Panc1 (cell line): Measurements from ENCODE around the gene TFCP2L1. TPM values are rescaled to one million over a fixed set of nuclear protein-coding genes. Genes with fewer than 3 reads are reported as not detected.

Experiments used
- ATAC-seq: fragments of 200-7000 bp; cut with Tn5 transposase; 2 replicates; pipeline ENCODE4 v1.9.1; 2020; ENCODE audit warnings: mild to moderate bottlenecking, moderate library complexity
- BruUV-seq: library from RNA; stranded (reverse); fragments of 400-500 nt; replicated peaks from 2 replicates; lab custom pipeline; 2021; lab: Mats Ljungman, UMichigan
- CTCF ChIA-PET: fragments of 300-600 bp; sonication (Branson Sonifier 250); formaldehyde crosslinking; loops from one replicate; lab custom pipeline; 2022; ENCODE audit warnings: antibody characterized with exemption; lab: Charles Lee
- POLR2A ChIA-PET: fragments of 300-600 bp; sonication (Branson Sonifier 250); formaldehyde crosslinking; loops from one replicate; lab custom pipeline; 2022; ENCODE audit warnings: antibody characterized with exemption; lab: Charles Lee
- DNase-seq: peaks from one replicate; pipeline ENCODE4 v3.0.0-alpha.2; 2010; ENCODE audit warnings: low read depth, low spot score
- H3K27ac ChIP-seq: 2 replicates; pipeline ENCODE4 v1.5.1; 2011; ENCODE audit warnings: mild to moderate bottlenecking, low read length, inconsistent platforms
- H3K27me3 ChIP-seq: fragments of 200-500 bp; sonication (Bioruptor generic); 2 replicates; pipeline ENCODE4 v1.6.0; 2014; ENCODE audit warnings: low read length, inconsistent platforms; ENCODE audit not compliant: control insufficient read depth, insufficient read depth
- H3K36me3 ChIP-seq: fragments of 200-500 bp; sonication (Bioruptor generic); 2 replicates; pipeline ENCODE4 v1.5.1; 2014; ENCODE audit warnings: inconsistent platforms, mild to moderate bottlenecking, low read length, moderate library complexity; ENCODE audit not compliant: control insufficient read depth, insufficient read depth
- H3K4me1 ChIP-seq: 2 replicates; pipeline ENCODE4 v1.5.1; 2011; ENCODE audit warnings: inconsistent platforms, mild to moderate bottlenecking, low read length, moderate library complexity; ENCODE audit not compliant: control insufficient read depth, insufficient read depth
- H3K4me3 ChIP-seq, 2 experiments: 2 replicates each; pipeline ENCODE4 v1.5.1; 2011 to 2012; ENCODE audit warnings: low read depth in 2 of 2, low read length in 2 of 2, mild to moderate bottlenecking in 2 of 2, inconsistent platforms in 1 of 2, moderate library complexity in 1 of 2
- H3K9me3 ChIP-seq: fragments of 200-500 bp; sonication (Bioruptor generic); 2 replicates; pipeline ENCODE4 v1.5.1; 2014; ENCODE audit warnings: low read depth, mild to moderate bottlenecking, inconsistent platforms, low read length, moderate library complexity; ENCODE audit not compliant: control insufficient read depth, insufficient read depth
- CTCF ChIP-seq: fragments of 450-650 bp; IDR thresholded peaks from 2 replicates; pipeline ENCODE4 v1.5.1; 2017; ENCODE audit warnings: mild to moderate bottlenecking
- POLR2AphosphoS5 ChIP-seq: IDR thresholded peaks from 2 replicates; pipeline ENCODE4 v1.6.1; 2012; ENCODE audit warnings: mild to moderate bottlenecking, low read depth, low read length, moderate library complexity
- SIN3A ChIP-seq: IDR thresholded peaks from 2 replicates; pipeline ENCODE4 v1.6.1; 2012; ENCODE audit warnings: low read depth, mild to moderate bottlenecking, low read length, moderate library complexity, borderline replicate concordance; ENCODE audit not compliant: insufficient read depth
- TCF7L2 ChIP-seq: IDR thresholded peaks from 2 replicates; pipeline ENCODE4 v1.6.1; 2011; ENCODE audit warnings: mild to moderate bottlenecking, low read depth, low read length, inconsistent platforms
- in situ Hi-C: cut with HindIII; loops from 2 replicates; pipeline ENCODE4 v1.10.0; 2016; ENCODE audit warnings: low sequenced_read_pairs, low pct_unique_long_range_greater_than_20kb
- intact Hi-C: fragments of 100-400 bp; cut with micrococcal nuclease; formaldehyde crosslinking; loops from one replicate; pipeline ENCODE4 v1.10.0; 2022; ENCODE audit not compliant: unreplicated experiment
- total RNA-seq: library from RNA; stranded (reverse); gene quantifications from one replicate; pipeline ENCODE4 v1.2.1, GENCODE V29; 2021; ENCODE audit not compliant: unreplicated experiment
- TF ChIP-seq, protein P1 (sequence below), 2 experiments: IDR thresholded peaks; 2 replicates each; pipeline ENCODE4 v1.6.1; 2011 to 2012; ENCODE audit warnings: low read depth in 2 of 2, control low read depth in 1 of 2, low read length in 1 of 2, mild to moderate bottlenecking in 1 of 2, moderate library complexity in 1 of 2; ENCODE audit not compliant: insufficient read depth in 1 of 2

The TFCP2L1 gene
- total RNA-seq, 1 experiment from 2014 or later, result 4.9 TPM

DNA sequence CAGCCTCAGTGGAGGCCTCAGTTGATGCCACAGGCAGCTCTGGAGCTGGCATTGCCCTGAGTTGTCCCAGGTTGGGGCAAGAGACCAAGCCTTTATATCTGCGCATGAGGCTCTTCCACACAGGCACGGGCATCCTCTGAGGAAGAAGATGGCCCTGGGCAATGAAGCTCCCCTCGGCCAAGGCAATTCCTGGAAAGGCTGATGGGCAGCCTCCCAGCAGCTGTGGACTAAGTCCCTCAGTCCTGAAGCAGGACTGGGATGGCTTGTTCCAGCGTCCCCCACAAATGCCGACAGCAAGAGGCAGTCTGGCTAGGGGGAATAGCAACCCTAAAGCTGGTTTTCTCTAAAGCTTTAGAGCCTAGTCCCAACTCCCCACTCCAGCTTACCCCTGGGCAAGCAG, 90.0 kb downstream of the TFCP2L1 start:
- DNase-seq (no peak), ATAC-seq (no peak)
- no peaks in the 10 kb centered on the region for H3K27me3 ChIP-seq
- BruUV-seq, result no TSS peak
- TF ChIP-seq TCF7L2 (no peak), CTCF (no peak), SIN3A (no peak), POLR2AphosphoS5 (no peak)
- TF ChIP-seq, protein P1, sequence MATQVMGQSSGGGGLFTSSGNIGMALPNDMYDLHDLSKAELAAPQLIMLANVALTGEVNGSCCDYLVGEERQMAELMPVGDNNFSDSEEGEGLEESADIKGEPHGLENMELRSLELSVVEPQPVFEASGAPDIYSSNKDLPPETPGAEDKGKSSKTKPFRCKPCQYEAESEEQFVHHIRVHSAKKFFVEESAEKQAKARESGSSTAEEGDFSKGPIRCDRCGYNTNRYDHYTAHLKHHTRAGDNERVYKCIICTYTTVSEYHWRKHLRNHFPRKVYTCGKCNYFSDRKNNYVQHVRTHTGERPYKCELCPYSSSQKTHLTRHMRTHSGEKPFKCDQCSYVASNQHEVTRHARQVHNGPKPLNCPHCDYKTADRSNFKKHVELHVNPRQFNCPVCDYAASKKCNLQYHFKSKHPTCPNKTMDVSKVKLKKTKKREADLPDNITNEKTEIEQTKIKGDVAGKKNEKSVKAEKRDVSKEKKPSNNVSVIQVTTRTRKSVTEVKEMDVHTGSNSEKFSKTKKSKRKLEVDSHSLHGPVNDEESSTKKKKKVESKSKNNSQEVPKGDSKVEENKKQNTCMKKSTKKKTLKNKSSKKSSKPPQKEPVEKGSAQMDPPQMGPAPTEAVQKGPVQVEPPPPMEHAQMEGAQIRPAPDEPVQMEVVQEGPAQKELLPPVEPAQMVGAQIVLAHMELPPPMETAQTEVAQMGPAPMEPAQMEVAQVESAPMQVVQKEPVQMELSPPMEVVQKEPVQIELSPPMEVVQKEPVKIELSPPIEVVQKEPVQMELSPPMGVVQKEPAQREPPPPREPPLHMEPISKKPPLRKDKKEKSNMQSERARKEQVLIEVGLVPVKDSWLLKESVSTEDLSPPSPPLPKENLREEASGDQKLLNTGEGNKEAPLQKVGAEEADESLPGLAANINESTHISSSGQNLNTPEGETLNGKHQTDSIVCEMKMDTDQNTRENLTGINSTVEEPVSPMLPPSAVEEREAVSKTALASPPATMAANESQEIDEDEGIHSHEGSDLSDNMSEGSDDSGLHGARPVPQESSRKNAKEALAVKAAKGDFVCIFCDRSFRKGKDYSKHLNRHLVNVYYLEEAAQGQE (IDR thresholded peaks at IDR 0.05; ENCODE audit: insufficient read depth in 1 of 2, low read depth in 2 of 2, low read length in 1 of 2), result no peak
- no peak overlapping the region for H3K27ac ChIP-seq
- in situ Hi-C loops (no loop called here), intact Hi-C loops (no loop called here)
- no peaks in the 10 kb centered on the region for H3K36me3 ChIP-seq
- H3K9me3 ChIP-seq, result no peaks in the 10 kb centered on the region
- CTCF ChIA-PET, result no interaction called here
- POLR2A ChIA-PET, result no interaction called here
- H3K4me3 ChIP-seq, result no peak overlapping the region
- no peaks in the 10 kb centered on the region; the same call in 1 of the 2 replicates for H3K4me1 ChIP-seq

DNA sequence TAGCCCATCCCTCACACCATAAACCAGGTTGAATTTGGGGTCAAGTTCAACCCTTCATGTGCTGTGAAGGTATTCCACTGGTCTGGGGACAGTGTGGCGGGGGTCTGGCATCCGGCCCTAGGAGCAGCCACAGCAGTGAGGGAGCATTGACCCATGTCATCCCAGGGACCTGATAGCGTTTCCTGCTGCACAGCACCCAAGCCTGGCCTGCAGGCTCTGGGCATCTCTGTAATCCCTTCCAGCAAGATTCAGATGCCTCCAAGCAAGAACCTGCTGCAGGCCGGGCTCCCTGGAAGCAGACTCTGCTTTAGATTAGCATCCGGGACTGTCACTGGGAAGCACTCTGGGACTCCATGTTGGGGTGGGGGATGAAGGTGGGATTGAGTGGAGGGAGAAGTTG, 90.4 kb downstream of the TFCP2L1 start:
- Histone ChIP-seq H3K4me3 (no peak overlapping the region), H3K4me1 (no peaks in the 10 kb centered on the region; the same call in 1 of the 2 replicates), H3K36me3 (no peaks in the 10 kb centered on the region), H3K27ac (no peak overlapping the region), H3K27me3 (no peaks in the 10 kb centered on the region), H3K9me3 (no peaks in the 10 kb centered on the region)
- DNase-seq (no peak), ATAC-seq (no peak)
- TF ChIP-seq SIN3A, result no peak
- BruUV-seq, result no TSS peak
- intact Hi-C loops, result no loop called here
- POLR2A ChIA-PET, result no interaction called here
- CTCF ChIA-PET, result no interaction called here
- in situ Hi-C loops, result no loop called here

- no TSS peak for BruUV-seq
- TF ChIP-seq POLR2AphosphoS5 (no peak), SIN3A (no peak), TCF7L2 (no peak), CTCF (no peak)
- TF ChIP-seq, protein P1 (IDR thresholded peaks at IDR 0.05; ENCODE audit: insufficient read depth in 1 of 2, low read depth in 2 of 2, low read length in 1 of 2), result no peak
- ChIA-PET CTCF (no interaction called here), POLR2A (interaction anchor here (0.6 kb wide), 1 partner anchor 235 kb away, joined by 6 read pairs; no protein-coding TSS in a partner anchor)
- in situ Hi-C loops (no loop called here), intact Hi-C loops (no loop called here)
- Histone ChIP-seq H3K9me3 (no peaks in the 10 kb centered on the region), H3K27me3 (no peaks in the 10 kb centered on the region), H3K4me1 (no peaks in the 10 kb centered on the region; the same call in 1 of the 2 replicates), H3K4me3 (no peak overlapping the region), H3K36me3 (no peaks in the 10 kb centered on the region), H3K27ac (no peak overlapping the region)
- DNase-seq, result no peak
- no peak for ATAC-seq
Measured at GRCh38 chr2:121193185-121193584, 91.8 kb downstream of the TFCP2L1 start.
